ENCODE measurements around the gene AMPD2. TPM values are rescaled to one million over a fixed set of nuclear protein-coding genes. Genes with fewer than 3 reads are reported as not detected.

Gene AMPD2
- total and polyA plus RNA-seq, 2 of the 8 experiments (the other 6 are each of a cell fraction or from before 2014, with no cell fraction given), result 37.2 to 67.7 TPM

DNA sequence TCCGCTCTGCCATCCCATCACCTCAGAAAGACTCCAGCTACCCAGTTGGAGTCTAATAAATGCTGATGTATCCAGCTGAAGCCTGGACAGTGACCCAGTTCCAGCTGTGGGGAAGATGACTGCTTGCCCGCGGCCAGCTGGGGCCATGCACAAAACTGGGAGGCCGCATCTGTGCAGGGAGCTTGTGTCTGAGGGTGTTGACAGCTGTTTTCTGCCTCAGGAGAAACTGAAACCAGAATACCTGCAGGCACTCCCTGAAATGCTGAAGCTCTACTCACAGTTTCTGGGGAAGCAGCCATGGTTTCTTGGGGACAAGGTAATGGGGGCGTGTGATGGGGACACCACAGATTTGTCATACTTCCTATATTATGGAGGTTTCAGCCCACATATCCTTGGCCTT lies 51.4 kb downstream of the AMPD2 start:
- Histone ChIP-seq H4K8ac (ENCODE audit: extremely low read depth, insufficient read depth, low read length) (no peak overlapping the region), H2BK120ac (replicated peaks; ENCODE audit: low read depth, low read length) (no peak overlapping the region), H3K4me2 (ENCODE audit: insufficient read depth in 1 of 2, low read depth in 2 of 2, low read length in 2 of 2) (no peak overlapping the region), H3K79me2 (ENCODE audit: control insufficient read depth in 1 of 2, insufficient read depth in 2 of 2, low read length in 2 of 2) (no peaks in the 10 kb centered on the region), H4K5ac (ENCODE audit: insufficient read length, low read depth, low read length) (no peak overlapping the region), H2BK20ac (ENCODE audit: low read length) (no peak overlapping the region), H3K56ac (replicated peaks; ENCODE audit: insufficient read length, low read depth, low read length) (no peak overlapping the region), H3K36me3 (ENCODE audit: control insufficient read depth in 2 of 4, insufficient read depth in 4 of 4, low read length in 3 of 4) (no peaks in the 10 kb centered on the region), H2BK15ac (ENCODE audit: low read length) (no peak overlapping the region), H3K23ac (ENCODE audit: insufficient read length) (no peak overlapping the region), H2AFZ (ENCODE audit: low read length) (no peak overlapping the region), H3K23me2 (ENCODE audit: low read depth, low read length) (peaks cover 4% of the 10 kb centered on the region; the same call in 1 of the 2 replicates), H3K4me1 (replicated peaks in 1 of 4; ENCODE audit: control insufficient read depth in 3 of 4, insufficient read depth in 4 of 4, low read length in 3 of 4) (peaks cover 0 to 6% (median 5%) of the 10 kb centered on the region in 4 experiments; a peak in 5 of 7 replicates), H3K4ac (replicated peaks; ENCODE audit: insufficient read length, low read depth, low read length) (no peak overlapping the region), H3K9me3 (ENCODE audit: insufficient read depth in 2 of 2, low read depth in 1 of 2, low read length in 1 of 2) (no peaks in the 10 kb centered on the region), H2BK5ac (ENCODE audit: low read depth, low read length) (no peak overlapping the region), H3K4me3 (ENCODE audit: extremely low read depth in 1 of 4, insufficient read depth in 2 of 4, low read depth in 3 of 4, low read length in 4 of 4) (no peak overlapping the region), H3K18ac (ENCODE audit: extremely low read depth, low read length) (no peak overlapping the region), H3K14ac (ENCODE audit: insufficient read length) (no peak overlapping the region), H3K27ac (ENCODE audit: low read depth, low read length) (no peak overlapping the region), H3K27me3 (replicated peaks in 1 of 4; ENCODE audit: control insufficient read depth in 3 of 4, extremely low read depth in 1 of 4, insufficient read depth in 3 of 4, low read length in 3 of 4) (no peaks in the 10 kb centered on the region), H2BK12ac (ENCODE audit: low read depth, low read length) (no peak overlapping the region), H3K79me1 (ENCODE audit: low read depth, low read length) (no peaks in the 10 kb centered on the region), H4K91ac (replicated peaks; ENCODE audit: insufficient read length, low read length) (no peak overlapping the region), H4K20me1 (replicated peaks in 1 of 2; ENCODE audit: control insufficient read depth in 1 of 2, insufficient read depth in 2 of 2, low read length in 2 of 2) (no peaks in the 10 kb centered on the region), H2AK5ac (ENCODE audit: low read depth, low read length) (no peak overlapping the region), H3K9ac (replicated peaks in 1 of 4; ENCODE audit: extremely low read depth in 1 of 4, low read depth in 3 of 4, low read length in 3 of 4) (no peak overlapping the region)
- ChIA-PET POLR2A (ENCODE audit: partially characterized antibody) (interaction anchor here (1.0 kb wide), 1 partner anchor 370 kb away, joined by 4 read pairs; no protein-coding TSS in a partner anchor), CTCF (ENCODE audit: partially characterized antibody) (interaction anchor here (1.0 to 2.7 kb wide), 7 partner anchors 9 to 313 kb away, joined by 3 to 13 read pairs (median 4); partner anchors contain the start of gene AHCYL1)
- WGBS, 2 experiments (ENCODE audit: extremely low coverage in 1 of 2, insufficient coverage in 1 of 2, insufficient read length in 1 of 2, insufficient replicate concordance in 2 of 2, low coverage in 1 of 2, low lambda C conversion rate in 2 of 2, missing lambda C conversion rate in 1 of 2), result 86% methylated on average over 5 of the region's 5 CpGs; no CpG with 5 or more reads in 1 of the 2 experiments
- FAIRE-seq, result no peak
- no peak for TF ChIP-seq SIRT6 (IDR thresholded peaks at IDR 0.05; ENCODE audit: low read length)
- TF ChIP-seq CREB1 (IDR thresholded peaks at IDR 0.05), result no peak
- TF ChIP-seq MAFK (IDR thresholded peaks at IDR 0.05; ENCODE audit: low read depth, low read length), result no peak
- no peak for TF ChIP-seq YY1 (IDR thresholded peaks at IDR 0.05; ENCODE audit: low read depth, low read length)
- TF ChIP-seq FOSL1 (IDR thresholded peaks at IDR 0.05; ENCODE audit: insufficient read depth, low read depth, low read length), result no peak
- TF ChIP-seq POLR2AphosphoS5 (IDR thresholded peaks at IDR 0.05; ENCODE audit: low read depth, low read length), result no peak
- no peak for TF ChIP-seq EGR1 (IDR thresholded peaks at IDR 0.05; ENCODE audit: borderline replicate concordance, low read depth, low read length)
- no peak for TF ChIP-seq TCF12 (IDR thresholded peaks at IDR 0.05; ENCODE audit: low read depth, low read length)
- TF ChIP-seq RAD21 (IDR thresholded peaks at IDR 0.05 in 1 of 2, conservative IDR thresholded peaks at IDR 0.05 in 1 of 2; ENCODE audit: low read depth in 2 of 2, low read length in 2 of 2), result no peak
- TF ChIP-seq RBBP5 (IDR thresholded peaks at IDR 0.05; ENCODE audit: borderline replicate concordance, low read depth, low read length), result no peak
- no peak for TF ChIP-seq TAF7 (optimal IDR thresholded peaks at IDR 0.05; ENCODE audit: borderline replicate concordance, low read depth, low read length)
- no peak for TF ChIP-seq KDM4A (IDR thresholded peaks at IDR 0.05; ENCODE audit: low read depth, low read length, severe bottlenecking)
- TF ChIP-seq POU5F1 (IDR thresholded peaks at IDR 0.05; ENCODE audit: low read depth, low read length), result no peak
- DNase-seq (ENCODE audit: low read depth in 1 of 2, low spot score in 2 of 2), result no peak

Measured in H1 (cell line).